ENCODE results near the gene NEURL1. TPM values are rescaled to one million over a fixed set of nuclear protein-coding genes. Genes with fewer than 3 reads are reported as not detected.

Gene NEURL1
- total RNA-seq, 1 donor: not detected

- no peak overlapping the region for H3K4me2 ChIP-seq (ENCODE audit: insufficient read depth, low read length)
- DNase-seq (ENCODE audit: insufficient read length, low spot score, missing footprints): no peak
- no peak overlapping the region for H2AFZ ChIP-seq (ENCODE audit: low read length)
- H3K36me3 ChIP-seq (ENCODE audit: insufficient read depth, low read length): peaks cover 77% of the 10 kb centered on the region
- no peak overlapping the region for H3K27ac ChIP-seq (ENCODE audit: low read depth, low read length)
- TF ChIP-seq CTCF (IDR thresholded peaks at IDR 0.05; ENCODE audit: extremely low read depth, low read depth, low read length): no peak
- H4K20me1 ChIP-seq (ENCODE audit: insufficient read depth, low read length): peaks cover 23% of the 10 kb centered on the region
- H3K4me3 ChIP-seq (ENCODE audit: insufficient read depth, low read length): no peak overlapping the region
- H3K9me3 ChIP-seq (ENCODE audit: low read depth, low read length): no peaks in the 10 kb centered on the region
- H3K27me3 ChIP-seq (ENCODE audit: insufficient read depth, low read length): no peaks in the 10 kb centered on the region
- peaks cover 24% of the 10 kb centered on the region for H3K79me2 ChIP-seq (ENCODE audit: insufficient read depth, low read length)
- H3K4me1 ChIP-seq (ENCODE audit: insufficient read depth, low read length): no peaks in the 10 kb centered on the region
Observed at GRCh38 chr10:103627111-103627892, 133.8 kb downstream of the NEURL1 start.

GRCh38 chr10:103627893-103628292, 134.4 kb downstream of the NEURL1 start:
- peaks cover 77% of the 10 kb centered on the region for H3K36me3 ChIP-seq (ENCODE audit: insufficient read depth, low read length)
- no peaks in the 10 kb centered on the region for H3K27me3 ChIP-seq (ENCODE audit: insufficient read depth, low read length)
- no peak overlapping the region for H2AFZ ChIP-seq (ENCODE audit: low read length)
- no peak overlapping the region for H3K4me3 ChIP-seq (ENCODE audit: insufficient read depth, low read length)
- TF ChIP-seq CTCF (IDR thresholded peaks at IDR 0.05; ENCODE audit: extremely low read depth, low read depth, low read length): no peak
- H3K9me3 ChIP-seq (ENCODE audit: low read depth, low read length): no peaks in the 10 kb centered on the region
- H3K27ac ChIP-seq (ENCODE audit: low read depth, low read length): no peak overlapping the region
- H4K20me1 ChIP-seq (ENCODE audit: insufficient read depth, low read length): peaks cover 23% of the 10 kb centered on the region
- peaks cover 27% of the 10 kb centered on the region for H3K79me2 ChIP-seq (ENCODE audit: insufficient read depth, low read length)
- no peaks in the 10 kb centered on the region for H3K4me1 ChIP-seq (ENCODE audit: insufficient read depth, low read length)
- no peak overlapping the region for H3K4me2 ChIP-seq (ENCODE audit: insufficient read depth, low read length)
- no peak for DNase-seq (ENCODE audit: insufficient read length, low spot score, missing footprints)

DNA sequence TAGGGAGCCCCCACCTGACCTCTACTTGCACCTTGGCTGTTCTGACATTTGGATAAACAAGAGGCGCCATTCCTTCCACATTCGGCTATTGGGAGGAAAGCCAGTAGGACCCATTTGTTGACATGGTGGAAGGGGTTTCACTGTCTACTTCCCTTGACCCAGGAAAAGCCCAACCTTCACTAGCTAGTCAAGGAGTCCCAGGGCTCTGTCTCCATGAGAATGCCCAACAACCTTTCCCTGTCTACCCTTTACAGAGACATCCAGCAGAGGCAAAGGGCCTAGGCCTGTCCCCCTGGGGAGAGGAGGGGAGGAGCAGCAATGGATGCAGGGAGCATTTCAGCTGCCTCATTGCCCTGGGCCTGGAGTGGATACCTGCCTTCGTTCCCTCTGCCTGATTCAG, 136.1 kb downstream of the NEURL1 start:
- peaks cover 35% of the 10 kb centered on the region for H3K79me2 ChIP-seq (ENCODE audit: insufficient read depth, low read length)
- H4K20me1 ChIP-seq (ENCODE audit: insufficient read depth, low read length): peaks cover 26% of the 10 kb centered on the region

More for the DNA sequence above, 136.1 kb downstream of the NEURL1 start:
- peaks cover 71% of the 10 kb centered on the region for H3K36me3 ChIP-seq (ENCODE audit: insufficient read depth, low read length)
- no peaks in the 10 kb centered on the region for H3K4me1 ChIP-seq (ENCODE audit: insufficient read depth, low read length)
- H3K4me3 ChIP-seq (ENCODE audit: insufficient read depth, low read length): no peak overlapping the region
- no peak for TF ChIP-seq CTCF (IDR thresholded peaks at IDR 0.05; ENCODE audit: extremely low read depth, low read depth, low read length)
- H3K27ac ChIP-seq (ENCODE audit: low read depth, low read length): no peak overlapping the region
- H2AFZ ChIP-seq (ENCODE audit: low read length): no peak overlapping the region
- H3K27me3 ChIP-seq (ENCODE audit: insufficient read depth, low read length): no peaks in the 10 kb centered on the region
- no peak overlapping the region for H3K4me2 ChIP-seq (ENCODE audit: insufficient read depth, low read length)
- DNase-seq (ENCODE audit: insufficient read length, low spot score, missing footprints): no peak
- no peaks in the 10 kb centered on the region for H3K9me3 ChIP-seq (ENCODE audit: low read depth, low read length)

Measured in osteoblast (primary cell).